ENCODE measurements around the gene GPR85.

Gene GPR85

GRCh38 chr7:113046453-113046852 lies 40.2 kb downstream of the GPR85 start:
- H3K4me1 ChIP-seq (ENCODE audit: insufficient read depth, low read length), result no peaks in the 10 kb centered on the region
- no peak for ATAC-seq (ENCODE audit: insufficient read depth, low read depth)
- no peaks in the 10 kb centered on the region for H3K36me3 ChIP-seq (ENCODE audit: insufficient read depth, low read length)
- no peak for TF ChIP-seq EZH2 (IDR thresholded peaks at IDR 0.05; ENCODE audit: borderline replicate concordance, low read depth, low read length, severe bottlenecking)
- no peak for TF ChIP-seq CTCF (IDR thresholded peaks at IDR 0.05; ENCODE audit: borderline replicate concordance, extremely low read depth, low read length, poor library complexity, severe bottlenecking)
- H3K27me3 ChIP-seq (ENCODE audit: insufficient read depth, low read length, poor library complexity), result peaks cover 3% of the 10 kb centered on the region
- DNase-seq, result no peak
- H3K9ac ChIP-seq (ENCODE audit: low read depth, low read length), result no peak overlapping the region
- no peaks in the 10 kb centered on the region for H3K79me2 ChIP-seq (ENCODE audit: insufficient read depth, low read length)
- no peak overlapping the region for H2AFZ ChIP-seq (ENCODE audit: low read depth, low read length)
- H4K20me1 ChIP-seq (ENCODE audit: insufficient read depth, low read length), result no peaks in the 10 kb centered on the region
- no peak overlapping the region for H3K4me2 ChIP-seq (ENCODE audit: insufficient read depth, low read length)
- no peaks in the 10 kb centered on the region for H3K9me3 ChIP-seq (ENCODE audit: insufficient read depth, low read length, severe bottlenecking)
- no peak overlapping the region for H3K27ac ChIP-seq (ENCODE audit: low read length)
- no peak overlapping the region for H3K4me3 ChIP-seq (ENCODE audit: low read depth in 1 of 2, low read length in 2 of 2)

- H3K36me3 ChIP-seq (ENCODE audit: insufficient read depth, low read length), result no peaks in the 10 kb centered on the region
- DNase-seq (no peak), ATAC-seq (ENCODE audit: insufficient read depth, low read depth) (no peak)
- peaks cover 3% of the 10 kb centered on the region for H3K27me3 ChIP-seq (ENCODE audit: insufficient read depth, low read length, poor library complexity)
- no peak overlapping the region for H3K4me2 ChIP-seq (ENCODE audit: insufficient read depth, low read length)
- no peaks in the 10 kb centered on the region for H3K79me2 ChIP-seq (ENCODE audit: insufficient read depth, low read length)
- no peaks in the 10 kb centered on the region for H4K20me1 ChIP-seq (ENCODE audit: insufficient read depth, low read length)
- H3K9ac ChIP-seq (ENCODE audit: low read depth, low read length), result no peak overlapping the region
- H3K4me3 ChIP-seq (ENCODE audit: low read depth in 1 of 2, low read length in 2 of 2), result no peak overlapping the region
- no peaks in the 10 kb centered on the region for H3K4me1 ChIP-seq (ENCODE audit: insufficient read depth, low read length)
- no peaks in the 10 kb centered on the region for H3K9me3 ChIP-seq (ENCODE audit: insufficient read depth, low read length, severe bottlenecking)
- no peak for TF ChIP-seq EZH2 (IDR thresholded peaks at IDR 0.05; ENCODE audit: borderline replicate concordance, low read depth, low read length, severe bottlenecking)
- H2AFZ ChIP-seq (ENCODE audit: low read depth, low read length), result no peak overlapping the region
- no peak overlapping the region for H3K27ac ChIP-seq (ENCODE audit: low read length)
Observed at GRCh38 chr7:113045379-113045778, 41.2 kb downstream of the GPR85 start.

- no peak for ATAC-seq (ENCODE audit: insufficient read depth, low read depth)
Observed at GRCh38 chr7:113044394-113044793, 42.2 kb downstream of the GPR85 start.

GRCh38 chr7:113040849-113041248 lies 45.8 kb downstream of the GPR85 start:
- TF ChIP-seq EZH2 (IDR thresholded peaks at IDR 0.05; ENCODE audit: borderline replicate concordance, low read depth, low read length, severe bottlenecking) (no peak), CTCF (IDR thresholded peaks at IDR 0.05; ENCODE audit: borderline replicate concordance, extremely low read depth, low read length, poor library complexity, severe bottlenecking) (no peak)

More at GRCh38 chr7:113044394-113044793, 42.2 kb downstream of the GPR85 start:
- Histone ChIP-seq H3K36me3 (ENCODE audit: insufficient read depth, low read length) (no peaks in the 10 kb centered on the region), H3K27ac (ENCODE audit: low read length) (no peak overlapping the region), H3K9me3 (ENCODE audit: insufficient read depth, low read length, severe bottlenecking) (no peaks in the 10 kb centered on the region), H3K4me1 (ENCODE audit: insufficient read depth, low read length) (no peaks in the 10 kb centered on the region), H2AFZ (ENCODE audit: low read depth, low read length) (no peak overlapping the region), H3K79me2 (ENCODE audit: insufficient read depth, low read length) (no peaks in the 10 kb centered on the region), H3K4me3 (ENCODE audit: low read depth in 1 of 2, low read length in 2 of 2) (no peak overlapping the region), H3K4me2 (ENCODE audit: insufficient read depth, low read length) (no peak overlapping the region), H3K27me3 (ENCODE audit: insufficient read depth, low read length, poor library complexity) (peaks cover 3% of the 10 kb centered on the region), H4K20me1 (ENCODE audit: insufficient read depth, low read length) (no peaks in the 10 kb centered on the region), H3K9ac (ENCODE audit: low read depth, low read length) (no peak overlapping the region)
- no peak for DNase-seq
- TF ChIP-seq CTCF (IDR thresholded peaks at IDR 0.05; ENCODE audit: borderline replicate concordance, extremely low read depth, low read length, poor library complexity, severe bottlenecking), result no peak
- no peak for TF ChIP-seq EZH2 (IDR thresholded peaks at IDR 0.05; ENCODE audit: borderline replicate concordance, low read depth, low read length, severe bottlenecking)

More at GRCh38 chr7:113040849-113041248, 45.8 kb downstream of the GPR85 start:
- Histone ChIP-seq H3K4me2 (ENCODE audit: insufficient read depth, low read length) (no peak overlapping the region), H3K9ac (ENCODE audit: low read depth, low read length) (no peak overlapping the region), H3K79me2 (ENCODE audit: insufficient read depth, low read length) (no peaks in the 10 kb centered on the region), H3K4me1 (ENCODE audit: insufficient read depth, low read length) (no peaks in the 10 kb centered on the region), H3K36me3 (ENCODE audit: insufficient read depth, low read length) (no peaks in the 10 kb centered on the region), H3K27ac (ENCODE audit: low read length) (no peak overlapping the region), H3K9me3 (ENCODE audit: insufficient read depth, low read length, severe bottlenecking) (no peaks in the 10 kb centered on the region), H2AFZ (ENCODE audit: low read depth, low read length) (no peak overlapping the region), H3K27me3 (ENCODE audit: insufficient read depth, low read length, poor library complexity) (peaks cover 3% of the 10 kb centered on the region), H4K20me1 (ENCODE audit: insufficient read depth, low read length) (no peaks in the 10 kb centered on the region), H3K4me3 (ENCODE audit: low read depth in 1 of 2, low read length in 2 of 2) (no peak overlapping the region)
- ATAC-seq (ENCODE audit: insufficient read depth, low read depth) (no peak), DNase-seq (no peak)
